ENCODE measurements around the gene PAX1. TPM values are rescaled to one million over a fixed set of nuclear protein-coding genes. Genes with fewer than 3 reads are reported as not detected.

The PAX1 gene
- total and polyA plus RNA-seq, 2 of the 8 experiments (the other 6 are each of a cell fraction or from before 2014, with no cell fraction given), result not detected

- 94% methylated on average over 14 of the region's 14 CpGs; no CpG with 5 or more reads in 1 of the 2 experiments for WGBS, 2 experiments (ENCODE audit: extremely low coverage in 1 of 2, insufficient coverage in 1 of 2, insufficient read length in 1 of 2, insufficient replicate concordance in 2 of 2, low coverage in 1 of 2, low lambda C conversion rate in 2 of 2, missing lambda C conversion rate in 1 of 2)
- CTCF ChIA-PET (ENCODE audit: partially characterized antibody), result interaction anchor here (0.7 to 3.6 kb wide), 5 partner anchors 10 to 66 kb away, joined by 3 to 22 read pairs (median 4); no protein-coding TSS in a partner anchor
- H3K14ac ChIP-seq (ENCODE audit: insufficient read length), result no peak overlapping the region
These were observed 24.1 kb upstream of the PAX1 start for GRCh38 chr20:21681234-21681921.

More at GRCh38 chr20:21681234-21681921, 24.1 kb upstream of the PAX1 start:
- H3K56ac ChIP-seq (replicated peaks; ENCODE audit: insufficient read length, low read depth, low read length), result no peak overlapping the region
- no peak overlapping the region for H2BK15ac ChIP-seq (ENCODE audit: low read length)
- H4K8ac ChIP-seq (ENCODE audit: extremely low read depth, insufficient read depth, low read length), result no peak overlapping the region
- H4K20me1 ChIP-seq (replicated peaks in 1 of 2; ENCODE audit: control insufficient read depth in 1 of 2, insufficient read depth in 2 of 2, low read length in 2 of 2), result no peaks in the 10 kb centered on the region
- H2AFZ ChIP-seq (ENCODE audit: low read length), result peak overlapping the region; percentile 15; the same call in 1 of the 2 replicates
- H2BK5ac ChIP-seq (ENCODE audit: low read depth, low read length), result no peak overlapping the region
- no peak overlapping the region for H2BK12ac ChIP-seq (ENCODE audit: low read depth, low read length)
- H3K9me3 ChIP-seq (ENCODE audit: insufficient read depth in 2 of 2, low read depth in 1 of 2, low read length in 1 of 2), result no peaks in the 10 kb centered on the region
- H3K23me2 ChIP-seq (ENCODE audit: low read depth, low read length), result no peaks in the 10 kb centered on the region
- H2BK120ac ChIP-seq (replicated peaks; ENCODE audit: low read depth, low read length), result no peak overlapping the region
- no peak overlapping the region for H3K18ac ChIP-seq (ENCODE audit: extremely low read depth, low read length)
- POLR2A ChIA-PET (ENCODE audit: partially characterized antibody), result no interaction called here
- no peak overlapping the region for H2BK20ac ChIP-seq (ENCODE audit: low read length)
- H3K4me3 ChIP-seq (ENCODE audit: extremely low read depth in 1 of 4, insufficient read depth in 2 of 4, low read depth in 3 of 4, low read length in 4 of 4), result no peak overlapping the region
- no peak overlapping the region for H3K4ac ChIP-seq (replicated peaks; ENCODE audit: insufficient read length, low read depth, low read length)
- H2AK5ac ChIP-seq (ENCODE audit: low read depth, low read length), result no peak overlapping the region
- no peaks in the 10 kb centered on the region for H3K79me1 ChIP-seq (ENCODE audit: low read depth, low read length)
- H4K91ac ChIP-seq (replicated peaks; ENCODE audit: insufficient read length, low read length), result no peak overlapping the region
- no peak overlapping the region for H3K4me2 ChIP-seq (ENCODE audit: insufficient read depth in 1 of 2, low read depth in 2 of 2, low read length in 2 of 2)
- H4K5ac ChIP-seq (ENCODE audit: insufficient read length, low read depth, low read length), result no peak overlapping the region
- H3K27ac ChIP-seq (ENCODE audit: low read depth, low read length), result no peak overlapping the region
- no peak overlapping the region for H3K23ac ChIP-seq (ENCODE audit: insufficient read length)
- H3K4me1 ChIP-seq (replicated peaks in 1 of 4; ENCODE audit: control insufficient read depth in 3 of 4, insufficient read depth in 4 of 4, low read length in 3 of 4), result no peaks in the 10 kb centered on the region
- H3K79me2 ChIP-seq (ENCODE audit: control insufficient read depth in 1 of 2, insufficient read depth in 2 of 2, low read length in 2 of 2), result no peaks in the 10 kb centered on the region
- FAIRE-seq, result no peak
- H3K27me3 ChIP-seq (replicated peaks in 1 of 4; ENCODE audit: control insufficient read depth in 3 of 4, extremely low read depth in 1 of 4, insufficient read depth in 3 of 4, low read length in 3 of 4), result no peaks in the 10 kb centered on the region
- no peak for TF ChIP-seq SIX5 (IDR thresholded peaks at IDR 0.05; ENCODE audit: low read depth, low read length)
- no peak for TF ChIP-seq CEBPB (IDR thresholded peaks at IDR 0.05; ENCODE audit: low read depth, low read length)
- DNase-seq (ENCODE audit: low read depth in 1 of 2, low spot score in 2 of 2), result no peak
- no peaks in the 10 kb centered on the region for H3K36me3 ChIP-seq (ENCODE audit: control insufficient read depth in 2 of 4, insufficient read depth in 4 of 4, low read length in 3 of 4)
- H3K9ac ChIP-seq (replicated peaks in 1 of 4; ENCODE audit: extremely low read depth in 1 of 4, low read depth in 3 of 4, low read length in 3 of 4), result no peak overlapping the region
